GM12874 (cell line): ENCODE results near the gene NTRK2.

Experiments used
- TF ChIP-seq, protein P1 (sequence below): IDR thresholded peaks from 2 replicates; pipeline ENCODE4 v1.5.1; 2011; ENCODE audit warnings: low read depth, mild to moderate bottlenecking, control low read depth, low read length, moderate library complexity; ENCODE audit not compliant: insufficient read depth

Gene NTRK2

DNA sequence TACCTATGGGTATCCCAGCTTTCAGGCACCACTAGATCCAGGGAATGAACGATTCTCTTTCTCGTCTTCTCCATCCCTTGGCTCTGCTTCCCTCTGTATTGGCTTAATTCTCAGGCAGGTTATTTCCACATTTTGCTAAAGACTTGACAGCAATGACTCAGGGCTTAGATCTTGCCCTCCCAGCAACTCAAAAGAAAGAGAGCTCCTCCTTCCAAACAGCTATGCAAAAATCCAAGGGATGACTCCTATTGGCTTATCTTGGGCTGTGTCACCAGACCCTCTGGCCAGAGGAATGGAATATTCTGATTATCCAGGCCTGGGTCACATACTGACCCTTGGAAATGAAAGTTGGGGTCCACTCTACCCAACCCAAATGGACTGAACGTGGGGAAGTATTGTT, 270.2 kb downstream of the NTRK2 start:
- TF ChIP-seq, protein P1, sequence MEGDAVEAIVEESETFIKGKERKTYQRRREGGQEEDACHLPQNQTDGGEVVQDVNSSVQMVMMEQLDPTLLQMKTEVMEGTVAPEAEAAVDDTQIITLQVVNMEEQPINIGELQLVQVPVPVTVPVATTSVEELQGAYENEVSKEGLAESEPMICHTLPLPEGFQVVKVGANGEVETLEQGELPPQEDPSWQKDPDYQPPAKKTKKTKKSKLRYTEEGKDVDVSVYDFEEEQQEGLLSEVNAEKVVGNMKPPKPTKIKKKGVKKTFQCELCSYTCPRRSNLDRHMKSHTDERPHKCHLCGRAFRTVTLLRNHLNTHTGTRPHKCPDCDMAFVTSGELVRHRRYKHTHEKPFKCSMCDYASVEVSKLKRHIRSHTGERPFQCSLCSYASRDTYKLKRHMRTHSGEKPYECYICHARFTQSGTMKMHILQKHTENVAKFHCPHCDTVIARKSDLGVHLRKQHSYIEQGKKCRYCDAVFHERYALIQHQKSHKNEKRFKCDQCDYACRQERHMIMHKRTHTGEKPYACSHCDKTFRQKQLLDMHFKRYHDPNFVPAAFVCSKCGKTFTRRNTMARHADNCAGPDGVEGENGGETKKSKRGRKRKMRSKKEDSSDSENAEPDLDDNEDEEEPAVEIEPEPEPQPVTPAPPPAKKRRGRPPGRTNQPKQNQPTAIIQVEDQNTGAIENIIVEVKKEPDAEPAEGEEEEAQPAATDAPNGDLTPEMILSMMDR: no peak

GRCh38 chr9:84940294-84940693, 270.8 kb downstream of the NTRK2 start:
- TF ChIP-seq, protein P1: no peak

- TF ChIP-seq, protein P1: no peak
These were observed 272.3 kb downstream of the NTRK2 start for GRCh38 chr9:84941792-84942191.

DNA sequence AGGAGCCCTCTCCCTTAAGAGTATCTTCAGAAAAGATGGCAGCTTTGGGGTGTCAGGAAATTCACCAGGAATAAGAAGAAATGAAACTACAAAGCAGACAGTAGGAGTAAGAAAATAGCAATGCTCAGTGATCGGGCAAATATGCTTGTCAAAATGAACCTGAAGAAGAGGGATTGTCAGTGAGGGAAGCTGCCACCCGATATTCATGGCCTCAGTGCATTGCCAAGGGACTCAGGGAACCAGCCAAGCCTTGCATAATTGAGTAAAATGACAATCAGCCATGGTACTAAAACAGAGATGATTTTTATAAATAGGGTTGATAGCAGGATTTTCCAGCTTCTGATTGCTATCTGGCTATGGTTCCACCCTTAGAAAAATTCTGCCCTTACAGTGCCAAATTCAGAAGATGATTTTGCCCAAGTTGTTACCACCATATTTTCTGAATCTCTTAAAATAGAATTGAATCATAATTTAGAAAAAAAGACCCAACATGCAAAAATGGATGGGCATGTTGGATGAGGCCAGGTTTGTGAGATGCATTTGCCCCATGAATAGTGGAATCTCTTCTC, 274.0 kb downstream of the NTRK2 start:
- TF ChIP-seq, protein P1: no peak

DNA sequence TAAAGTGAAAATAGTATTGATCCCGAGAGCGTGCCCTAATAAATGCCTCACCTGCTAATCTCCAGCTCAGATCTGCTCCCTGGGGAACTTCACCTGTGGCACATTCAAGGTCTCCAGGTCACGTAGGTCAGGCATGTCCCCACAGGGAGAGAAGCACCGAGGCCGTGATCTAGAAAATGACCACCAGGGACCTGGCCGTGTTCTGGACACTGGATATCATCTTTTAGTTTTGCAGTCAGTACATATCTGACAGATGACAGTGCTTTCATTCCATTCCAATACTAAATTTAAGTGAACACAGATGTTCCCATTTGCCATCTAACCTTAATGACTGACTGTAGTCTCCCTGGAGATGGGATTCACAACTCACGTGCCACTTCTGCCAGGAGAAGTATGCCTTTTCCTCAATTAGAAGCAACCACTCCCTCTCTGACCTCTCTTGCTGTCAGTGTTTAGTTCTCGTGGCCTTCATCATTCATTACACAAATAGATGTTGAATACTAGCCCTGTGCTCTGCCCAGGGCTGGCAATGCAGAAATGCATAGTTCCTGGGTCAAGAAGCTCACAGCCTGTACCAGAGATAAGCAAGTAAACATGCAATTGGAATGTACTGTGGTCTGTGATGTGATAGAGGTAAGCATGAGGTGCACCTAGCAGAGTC, 276.5 kb downstream of the NTRK2 start:
- TF ChIP-seq, protein P1: no peak

GRCh38 chr9:84947412-84947972, 278.0 kb downstream of the NTRK2 start:
- TF ChIP-seq, protein P1: no peak

- TF ChIP-seq, protein P1: no peak
These were observed 279.7 kb downstream of the NTRK2 start for GRCh38 chr9:84949258-84949657.
